Measurements from ENCODE around the gene NEK6.

Gene NEK6

DNA sequence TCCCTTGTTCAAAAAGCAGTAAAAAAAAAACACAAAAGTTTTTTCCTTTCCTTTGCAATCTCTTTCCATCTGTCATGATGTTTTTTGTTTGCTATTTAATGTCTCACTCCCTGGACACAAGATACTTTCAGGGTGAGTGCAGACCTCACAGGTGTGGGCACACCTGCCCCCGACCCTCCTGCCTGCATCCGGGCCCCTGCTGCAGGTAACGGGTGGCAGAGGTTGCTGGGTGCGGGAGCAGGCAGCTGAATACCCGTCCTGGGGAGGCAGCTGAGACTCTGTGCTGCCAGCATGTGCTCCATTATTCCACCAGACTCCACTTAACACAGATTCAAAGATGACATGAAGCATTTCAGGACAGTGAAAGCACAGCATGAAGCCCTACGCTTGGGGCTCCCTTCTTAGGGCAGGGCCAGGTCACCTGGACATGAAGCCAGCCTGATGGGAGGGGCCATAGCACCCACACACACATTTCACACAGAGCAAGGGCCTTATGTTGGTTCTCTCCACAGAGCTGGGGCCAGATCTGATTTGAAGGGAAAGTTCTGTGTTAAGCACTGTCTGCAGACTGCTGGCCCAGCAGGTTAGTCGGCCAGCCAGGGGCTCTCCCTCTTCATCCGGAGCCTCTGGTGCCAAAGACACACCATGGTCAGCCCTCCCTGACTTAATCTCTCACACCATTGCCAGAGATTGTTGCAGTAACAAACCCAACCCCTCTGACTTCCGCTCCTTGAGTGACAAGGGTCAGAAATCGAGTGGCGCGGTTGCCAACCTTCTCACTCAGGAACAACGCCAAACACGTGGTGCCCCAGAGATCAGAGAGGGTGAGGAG lies 13.0 kb downstream of the NEK6 start:
- DNase-seq (ENCODE audit: low read depth) = peak; percentile 82
- H3K4me3 ChIP-seq (ENCODE audit: low read length) = no peak overlapping the region
- TF ChIP-seq, protein P1, sequence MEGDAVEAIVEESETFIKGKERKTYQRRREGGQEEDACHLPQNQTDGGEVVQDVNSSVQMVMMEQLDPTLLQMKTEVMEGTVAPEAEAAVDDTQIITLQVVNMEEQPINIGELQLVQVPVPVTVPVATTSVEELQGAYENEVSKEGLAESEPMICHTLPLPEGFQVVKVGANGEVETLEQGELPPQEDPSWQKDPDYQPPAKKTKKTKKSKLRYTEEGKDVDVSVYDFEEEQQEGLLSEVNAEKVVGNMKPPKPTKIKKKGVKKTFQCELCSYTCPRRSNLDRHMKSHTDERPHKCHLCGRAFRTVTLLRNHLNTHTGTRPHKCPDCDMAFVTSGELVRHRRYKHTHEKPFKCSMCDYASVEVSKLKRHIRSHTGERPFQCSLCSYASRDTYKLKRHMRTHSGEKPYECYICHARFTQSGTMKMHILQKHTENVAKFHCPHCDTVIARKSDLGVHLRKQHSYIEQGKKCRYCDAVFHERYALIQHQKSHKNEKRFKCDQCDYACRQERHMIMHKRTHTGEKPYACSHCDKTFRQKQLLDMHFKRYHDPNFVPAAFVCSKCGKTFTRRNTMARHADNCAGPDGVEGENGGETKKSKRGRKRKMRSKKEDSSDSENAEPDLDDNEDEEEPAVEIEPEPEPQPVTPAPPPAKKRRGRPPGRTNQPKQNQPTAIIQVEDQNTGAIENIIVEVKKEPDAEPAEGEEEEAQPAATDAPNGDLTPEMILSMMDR (conservative IDR thresholded peaks at IDR 0.05; ENCODE audit: low read depth, low read length) = no peak

DNA sequence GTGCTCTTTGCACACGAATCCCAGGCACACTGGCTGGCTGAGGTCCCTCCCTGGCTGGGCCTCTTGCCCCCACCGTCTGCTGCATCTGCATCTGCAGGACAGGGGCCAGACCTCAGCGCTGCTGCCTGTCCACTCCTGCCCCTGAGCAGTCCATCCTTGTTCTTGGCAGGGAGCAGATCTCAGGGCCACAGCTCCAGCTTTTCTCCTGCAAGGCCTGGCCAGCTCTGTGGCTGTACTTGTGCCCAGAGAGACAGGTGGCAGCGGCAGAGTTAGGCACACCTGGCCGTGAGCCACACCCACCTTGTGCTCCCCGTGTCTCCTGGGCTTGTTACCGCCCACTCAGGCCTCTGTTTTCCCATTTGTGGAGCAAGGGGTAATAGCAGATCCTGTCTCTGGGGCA lies 13.9 kb downstream of the NEK6 start:
- TF ChIP-seq, protein P1 (conservative IDR thresholded peaks at IDR 0.05; ENCODE audit: low read depth, low read length) = no peak
- DNase-seq (ENCODE audit: low read depth) = no peak
- no peak overlapping the region for H3K4me3 ChIP-seq (ENCODE audit: low read length)

GRCh38 chr9:124272118-124272517 lies 14.4 kb downstream of the NEK6 start:
- H3K4me3 ChIP-seq (ENCODE audit: low read length) = no peak overlapping the region
- no peak for DNase-seq (ENCODE audit: low read depth)
- TF ChIP-seq, protein P1 (conservative IDR thresholded peaks at IDR 0.05; ENCODE audit: low read depth, low read length) = no peak

GRCh38 chr9:124272979-124273378 lies 15.2 kb downstream of the NEK6 start:
- no peak for DNase-seq (ENCODE audit: low read depth)
- TF ChIP-seq, protein P1 (conservative IDR thresholded peaks at IDR 0.05; ENCODE audit: low read depth, low read length) = no peak
- H3K4me3 ChIP-seq (ENCODE audit: low read length) = no peak overlapping the region

- DNase-seq (ENCODE audit: low read depth) = no peak
- TF ChIP-seq, protein P1 (conservative IDR thresholded peaks at IDR 0.05; ENCODE audit: low read depth, low read length) = no peak
- H3K4me3 ChIP-seq (ENCODE audit: low read length) = no peak overlapping the region
Measured at GRCh38 chr9:124273427-124274160, 15.8 kb downstream of the NEK6 start.

DNA sequence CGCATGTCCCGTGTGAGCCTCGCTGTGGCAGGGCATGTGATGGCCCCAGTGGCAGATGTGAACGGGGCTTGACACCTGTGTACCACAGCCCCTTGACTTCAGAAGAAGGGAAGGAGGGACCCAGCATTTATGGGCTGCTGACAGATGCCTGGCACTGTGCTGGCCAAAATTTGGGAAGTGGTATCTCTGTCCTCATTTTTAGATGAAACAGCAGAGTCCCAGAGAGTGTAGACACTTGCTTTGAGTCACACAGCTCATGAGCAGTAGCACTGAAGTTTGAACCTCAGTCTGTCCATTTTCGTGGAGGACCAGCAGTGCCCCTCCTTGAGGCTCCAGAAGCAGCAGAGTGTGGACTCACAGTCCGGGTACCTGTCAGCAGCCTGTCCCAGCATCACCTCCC lies 16.5 kb downstream of the NEK6 start:
- DNase-seq (ENCODE audit: low read depth) = no peak
- TF ChIP-seq, protein P1 (conservative IDR thresholded peaks at IDR 0.05; ENCODE audit: low read depth, low read length) = no peak
- no peak overlapping the region for H3K4me3 ChIP-seq (ENCODE audit: low read length)

Measured in retinal pigment epithelial cell (primary cell).